Kidney epithelial cell (primary cell): Measurements from ENCODE around the gene SPPL2A. TPM values are rescaled to one million over a fixed set of nuclear protein-coding genes. Genes with fewer than 3 reads are reported as not detected.
"Not testable (repeated sequence)": the region's sequence is repeated elsewhere in the genome, so short reads cannot be mapped to it uniquely, and the experiment has no call there.

ENCODE experiments used
- DNase-seq: peaks from one replicate; pipeline ENCODE4 v3.0.0-alpha.2; 2010; ENCODE audit warnings: low read depth
- H3K27me3 ChIP-seq: 2 replicates; pipeline ENCODE4 v1.6.0; 2011; ENCODE audit warnings: low read length; ENCODE audit not compliant: control insufficient read depth, insufficient read depth
- H3K36me3 ChIP-seq: 2 replicates; pipeline ENCODE4 v1.5.1; 2011; ENCODE audit warnings: low read length; ENCODE audit not compliant: control insufficient read depth, insufficient read depth
- H3K4me3 ChIP-seq: 2 replicates; pipeline ENCODE4 v1.5.1; 2011; ENCODE audit warnings: low read depth, mild to moderate bottlenecking, control low read depth, low read length
- total RNA-seq: library from RNA; depleted of rRNA; stranded (reverse); fragments of >200 nt; gene quantifications from 2 replicates; pipeline ENCODE4 v1.2.3, GENCODE V29; 2015
- TF ChIP-seq, protein P1 (sequence below): IDR thresholded peaks from 2 replicates; pipeline ENCODE4 v1.5.1; 2011; ENCODE audit warnings: mild to moderate bottlenecking, moderate library complexity, low read length, control low read depth, inconsistent platforms; ENCODE audit not compliant: insufficient read depth, poor library complexity, severe bottlenecking

Gene SPPL2A, protein sequence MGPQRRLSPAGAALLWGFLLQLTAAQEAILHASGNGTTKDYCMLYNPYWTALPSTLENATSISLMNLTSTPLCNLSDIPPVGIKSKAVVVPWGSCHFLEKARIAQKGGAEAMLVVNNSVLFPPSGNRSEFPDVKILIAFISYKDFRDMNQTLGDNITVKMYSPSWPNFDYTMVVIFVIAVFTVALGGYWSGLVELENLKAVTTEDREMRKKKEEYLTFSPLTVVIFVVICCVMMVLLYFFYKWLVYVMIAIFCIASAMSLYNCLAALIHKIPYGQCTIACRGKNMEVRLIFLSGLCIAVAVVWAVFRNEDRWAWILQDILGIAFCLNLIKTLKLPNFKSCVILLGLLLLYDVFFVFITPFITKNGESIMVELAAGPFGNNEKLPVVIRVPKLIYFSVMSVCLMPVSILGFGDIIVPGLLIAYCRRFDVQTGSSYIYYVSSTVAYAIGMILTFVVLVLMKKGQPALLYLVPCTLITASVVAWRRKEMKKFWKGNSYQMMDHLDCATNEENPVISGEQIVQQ
- 91.7 and 138 TPM in 2 replicates for total RNA-seq

DNA sequence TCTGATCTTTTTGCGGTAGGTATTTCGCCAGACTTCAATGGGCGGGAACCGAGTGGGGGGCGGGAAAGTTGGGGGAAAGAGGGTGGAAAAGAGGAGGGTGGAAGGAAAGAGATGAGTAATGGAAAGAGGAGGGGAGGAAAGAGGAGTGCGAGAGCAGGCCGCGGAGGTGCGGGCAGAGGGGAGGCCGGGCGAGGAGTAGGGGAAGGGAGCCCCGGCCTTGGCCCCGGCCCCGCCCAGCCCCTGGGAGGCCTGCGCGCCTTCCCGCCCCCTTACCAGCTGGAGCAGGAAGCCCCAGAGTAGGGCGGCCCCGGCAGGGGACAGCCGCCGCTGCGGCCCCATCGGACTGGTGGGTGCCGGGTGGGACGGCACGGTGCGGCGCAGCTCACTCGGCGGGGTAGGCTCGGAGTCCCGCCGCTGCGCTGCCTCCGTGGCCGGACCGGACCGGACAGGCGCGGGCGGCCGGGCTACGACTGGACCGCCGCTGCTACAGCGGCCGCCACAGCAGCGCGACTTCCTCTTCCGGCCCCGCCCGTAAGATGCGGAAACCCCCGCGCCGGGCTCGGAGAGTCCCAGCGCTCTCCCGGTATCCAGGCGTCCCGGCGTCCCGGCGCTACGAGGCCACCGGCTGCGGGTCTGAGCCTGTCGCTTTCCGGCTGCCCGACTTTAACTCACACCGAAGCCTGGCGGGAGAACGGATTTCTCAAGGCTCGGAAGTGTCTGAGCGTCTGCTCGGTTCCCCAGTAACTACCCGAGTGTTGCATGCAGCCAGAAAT lies at the start of gene SPPL2A:
SPPL2A (minus strand) TSS at position 512 of the 773 bp plus-strand sequence; CDS start at position 339, 173 bp downstream.
- H3K36me3 ChIP-seq, result no peaks in the 10 kb centered on the region
- H3K4me3 ChIP-seq, result peak within 1 kb of the TSS; percentile 82
- peak; percentile 58 for DNase-seq
- TF ChIP-seq, protein P1, sequence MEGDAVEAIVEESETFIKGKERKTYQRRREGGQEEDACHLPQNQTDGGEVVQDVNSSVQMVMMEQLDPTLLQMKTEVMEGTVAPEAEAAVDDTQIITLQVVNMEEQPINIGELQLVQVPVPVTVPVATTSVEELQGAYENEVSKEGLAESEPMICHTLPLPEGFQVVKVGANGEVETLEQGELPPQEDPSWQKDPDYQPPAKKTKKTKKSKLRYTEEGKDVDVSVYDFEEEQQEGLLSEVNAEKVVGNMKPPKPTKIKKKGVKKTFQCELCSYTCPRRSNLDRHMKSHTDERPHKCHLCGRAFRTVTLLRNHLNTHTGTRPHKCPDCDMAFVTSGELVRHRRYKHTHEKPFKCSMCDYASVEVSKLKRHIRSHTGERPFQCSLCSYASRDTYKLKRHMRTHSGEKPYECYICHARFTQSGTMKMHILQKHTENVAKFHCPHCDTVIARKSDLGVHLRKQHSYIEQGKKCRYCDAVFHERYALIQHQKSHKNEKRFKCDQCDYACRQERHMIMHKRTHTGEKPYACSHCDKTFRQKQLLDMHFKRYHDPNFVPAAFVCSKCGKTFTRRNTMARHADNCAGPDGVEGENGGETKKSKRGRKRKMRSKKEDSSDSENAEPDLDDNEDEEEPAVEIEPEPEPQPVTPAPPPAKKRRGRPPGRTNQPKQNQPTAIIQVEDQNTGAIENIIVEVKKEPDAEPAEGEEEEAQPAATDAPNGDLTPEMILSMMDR, result no peak
- no peaks in the 10 kb centered on the region for H3K27me3 ChIP-seq

DNA sequence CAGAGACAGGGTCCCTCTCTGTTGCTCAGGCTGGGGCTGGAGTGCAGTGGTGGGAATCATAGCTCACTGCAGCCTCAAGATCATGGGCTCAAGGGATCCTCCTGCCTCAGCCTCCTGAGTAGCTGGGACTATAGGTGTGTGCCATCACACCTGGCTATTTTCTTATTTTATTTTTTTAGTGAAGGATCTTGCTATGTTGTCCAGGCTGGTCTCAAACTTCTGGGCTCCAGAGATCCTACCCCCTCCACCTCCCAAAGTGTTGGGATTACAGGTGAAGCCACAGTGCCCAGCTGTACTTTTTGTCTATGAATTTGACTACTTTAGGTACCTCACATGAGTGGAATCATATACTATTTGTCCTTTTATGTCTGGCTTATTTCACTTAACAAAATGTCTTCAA lies 49.1 kb upstream of the SPPL2A start:
- no peaks in the 10 kb centered on the region for H3K27me3 ChIP-seq
- TF ChIP-seq, protein P1, result no peak
- no peak for DNase-seq
- no peak overlapping the region for H3K4me3 ChIP-seq
- no peaks in the 10 kb centered on the region for H3K36me3 ChIP-seq

DNA sequence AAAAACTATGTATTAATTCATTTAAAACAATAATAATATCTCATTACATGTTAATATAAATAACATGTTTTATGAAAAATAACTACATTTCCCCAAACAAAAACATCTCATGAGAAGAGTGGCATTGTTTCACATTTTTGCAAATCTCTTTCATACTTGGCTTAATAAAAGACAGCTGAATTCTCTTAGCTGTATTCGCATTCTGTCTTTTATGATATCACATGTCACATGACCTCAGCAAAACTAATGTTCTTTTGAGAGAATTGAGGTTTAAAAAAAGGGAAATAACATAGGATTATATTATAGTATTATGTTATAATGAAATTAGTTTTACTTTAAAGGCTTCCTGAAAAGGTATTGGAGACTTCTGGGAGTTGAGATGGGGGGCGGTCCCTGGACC lies 48.4 kb upstream of the SPPL2A start:
- TF ChIP-seq, protein P1, result no peak
- no peak for DNase-seq
- no peaks in the 10 kb centered on the region for H3K36me3 ChIP-seq
- H3K27me3 ChIP-seq, result no peaks in the 10 kb centered on the region
- no peak overlapping the region for H3K4me3 ChIP-seq

DNA sequence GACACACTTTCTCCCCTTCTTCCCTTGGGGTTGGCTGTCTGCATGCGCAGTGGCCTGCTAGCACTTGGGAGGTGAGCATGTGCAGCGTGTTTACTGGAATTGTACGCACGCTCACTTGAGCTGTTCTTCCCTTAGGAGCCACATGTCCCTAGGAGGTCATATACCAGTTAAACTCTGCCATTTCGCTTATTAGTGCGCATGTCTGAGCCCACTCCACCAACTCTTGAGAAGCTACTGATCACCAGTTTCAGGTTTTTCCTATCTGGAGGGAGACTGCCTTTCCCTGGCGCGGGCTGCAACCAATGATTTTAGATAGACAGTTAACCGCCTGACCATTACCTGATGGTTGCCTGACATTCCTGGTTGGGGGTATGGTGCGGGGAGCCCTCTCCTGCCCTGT lies 47.6 kb upstream of the SPPL2A start:
- H3K27me3 ChIP-seq, result no peaks in the 10 kb centered on the region
- TF ChIP-seq, protein P1, result no peak
- no peak overlapping the region for H3K4me3 ChIP-seq
- DNase-seq, result no peak
- no peaks in the 10 kb centered on the region for H3K36me3 ChIP-seq

DNA sequence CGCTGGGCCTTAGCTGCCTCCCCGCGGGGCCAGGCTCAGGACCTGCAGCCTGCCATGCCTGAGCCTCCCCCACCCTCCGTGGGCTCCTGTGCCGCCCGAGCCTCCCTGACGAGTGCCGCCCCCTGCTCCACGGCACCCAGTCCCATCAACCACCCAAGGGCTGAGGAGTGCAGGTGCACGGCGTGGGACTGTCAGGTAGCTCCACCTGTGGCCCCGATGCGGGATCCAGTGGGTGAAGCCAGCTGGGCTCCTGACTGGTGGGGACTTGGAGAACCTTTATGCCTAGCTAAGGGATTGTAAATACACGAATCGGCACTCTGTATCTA lies 46.6 kb upstream of the SPPL2A start:
- H3K36me3 ChIP-seq, H3K4me3 ChIP-seq, DNase-seq, H3K27me3 ChIP-seq: not testable (repeated sequence)

DNA sequence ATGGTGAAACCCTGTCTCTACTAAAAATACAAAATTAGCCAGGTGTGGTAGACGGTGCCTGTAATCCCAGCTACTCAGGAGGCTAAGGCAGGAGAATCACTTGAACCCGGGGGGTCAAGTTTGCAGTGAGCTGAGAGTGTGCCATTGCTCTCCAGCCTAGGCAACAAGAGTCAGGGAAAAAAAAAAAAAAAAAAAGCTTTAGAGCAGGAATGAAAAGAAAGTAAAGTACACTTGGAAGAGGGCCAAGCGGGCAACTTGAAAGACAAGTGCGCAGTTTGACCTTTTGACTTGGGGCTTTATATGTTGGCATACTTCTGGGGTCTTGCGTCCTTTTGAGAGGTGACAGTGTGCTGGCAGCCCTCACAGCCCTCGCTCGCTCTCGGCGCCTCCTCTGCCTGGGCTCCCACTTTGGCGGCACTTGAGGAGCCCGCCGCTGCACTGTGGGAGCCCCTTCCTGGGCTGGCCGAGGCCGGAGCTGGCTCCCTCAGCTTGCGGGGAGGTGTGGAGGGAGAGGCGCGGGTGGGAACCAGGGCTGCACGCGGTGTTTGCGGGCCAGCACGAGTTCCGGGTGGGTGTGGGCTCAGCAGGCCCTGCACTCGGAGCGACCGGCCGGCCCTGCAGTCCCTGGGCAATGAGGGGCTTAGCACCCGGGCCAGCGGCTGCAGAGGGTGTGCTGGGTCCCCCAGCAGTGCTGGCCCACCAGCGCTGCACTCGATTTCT lies 46.1 kb upstream of the SPPL2A start:
- not testable (repeated sequence) for H3K4me3 ChIP-seq, H3K36me3 ChIP-seq, H3K27me3 ChIP-seq, DNase-seq
